GM19239 (cell line): Measurements from ENCODE around the gene IL3.
"Not testable (repeated sequence)": the region's sequence is repeated elsewhere in the genome, so short reads cannot be mapped to it uniquely, and the experiment has no call there.

ENCODE experiments used
- DNase-seq: peaks from one replicate; pipeline ENCODE4 v3.0.0; 2011; ENCODE audit warnings: low spot score; ENCODE audit not compliant: insufficient read length
- FAIRE-seq: peaks from 2 replicates; lab custom pipeline; 2011; peaks lifted over from hg19 to GRCh38; lab: Jason Lieb, UNC

The IL3 gene

DNA sequence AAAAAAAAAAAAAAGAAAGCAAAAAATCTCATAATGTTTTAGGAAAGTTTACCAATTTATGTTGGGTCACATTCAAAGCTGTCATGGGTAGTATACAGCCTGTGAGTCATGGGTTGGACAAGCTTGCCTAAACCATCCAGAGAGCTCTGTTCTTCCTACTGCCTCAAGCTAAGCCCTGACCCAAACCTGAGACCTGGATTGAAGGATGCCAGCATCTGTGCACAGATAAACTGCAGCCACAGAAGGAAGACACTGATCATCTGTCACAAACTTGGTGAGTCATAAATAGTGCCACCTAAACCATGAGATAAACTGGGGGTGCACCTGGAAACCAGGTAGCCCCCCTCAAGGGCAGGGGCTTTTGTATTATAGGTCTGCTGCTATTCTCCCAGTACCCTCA lies 44.1 kb downstream of the IL3 start:
- FAIRE-seq (no peak), DNase-seq (no peak)

DNA sequence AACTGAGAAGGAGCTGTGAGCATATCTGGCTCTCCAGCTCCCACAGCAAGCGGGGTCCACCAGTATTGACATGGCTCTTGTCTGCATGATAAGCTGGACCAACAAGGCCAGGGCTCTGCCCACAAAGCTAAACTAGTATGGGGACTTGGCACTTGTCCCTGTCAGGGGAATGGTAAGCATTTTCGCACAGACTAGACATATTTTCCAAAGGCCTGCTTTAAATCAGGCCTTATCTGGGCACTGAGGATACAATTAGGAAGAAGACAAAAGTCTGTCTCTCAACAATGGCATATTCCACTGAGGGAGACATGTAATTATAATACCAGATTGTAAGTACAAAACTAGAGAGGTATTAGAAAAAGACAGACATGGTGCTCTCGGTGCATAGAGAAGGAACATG lies 45.2 kb downstream of the IL3 start:
- DNase-seq (no peak), FAIRE-seq (no peak)

- not testable (repeated sequence) for FAIRE-seq, DNase-seq
Observed at GRCh38 chr5:132108495-132108894, 48.0 kb downstream of the IL3 start.

DNA sequence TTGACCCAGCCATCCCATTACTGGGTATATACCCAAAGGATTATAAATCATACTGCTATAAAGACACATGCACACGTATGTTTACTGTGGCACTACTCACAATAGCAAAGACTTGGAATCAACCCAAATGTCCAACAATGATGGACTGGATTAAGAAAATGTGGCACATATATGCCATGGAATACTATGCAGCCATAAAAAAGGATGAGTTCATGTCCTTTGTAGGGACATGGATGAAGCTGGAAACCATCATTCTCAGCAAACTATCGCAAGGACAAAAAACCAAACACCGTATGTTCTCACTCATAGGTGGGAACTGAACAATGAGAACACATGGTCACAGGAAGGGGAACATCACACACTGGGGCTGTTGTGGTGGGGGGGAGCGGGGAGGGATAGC lies 48.5 kb downstream of the IL3 start:
- DNase-seq, FAIRE-seq: not testable (repeated sequence)

GRCh38 chr5:132109494-132110053 lies 49.1 kb downstream of the IL3 start:
- DNase-seq (no peak), FAIRE-seq (no peak)

DNA sequence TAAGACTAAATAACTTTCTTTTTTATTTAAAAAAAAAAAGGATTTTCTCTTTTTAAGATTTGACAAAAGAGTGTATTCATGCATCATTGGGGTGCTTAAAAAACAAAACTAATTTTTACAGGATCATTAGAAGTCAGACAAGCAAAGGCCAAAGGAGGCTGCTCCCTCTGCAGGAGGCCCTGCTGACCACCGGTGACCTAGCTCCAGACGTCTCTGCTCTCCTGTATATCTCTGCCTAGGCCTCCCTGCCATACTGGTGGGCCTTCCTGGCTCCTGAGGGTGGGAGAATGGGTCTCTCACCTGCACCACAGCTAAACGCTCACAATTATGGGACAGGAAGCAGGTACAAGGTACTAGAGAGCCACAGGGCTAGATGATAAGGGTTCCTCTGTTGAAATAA lies 49.7 kb downstream of the IL3 start:
- FAIRE-seq (no peak), DNase-seq (no peak)

- DNase-seq: no peak
- FAIRE-seq: no peak
Observed at GRCh38 chr5:132110930-132111329, 50.5 kb downstream of the IL3 start.

DNA sequence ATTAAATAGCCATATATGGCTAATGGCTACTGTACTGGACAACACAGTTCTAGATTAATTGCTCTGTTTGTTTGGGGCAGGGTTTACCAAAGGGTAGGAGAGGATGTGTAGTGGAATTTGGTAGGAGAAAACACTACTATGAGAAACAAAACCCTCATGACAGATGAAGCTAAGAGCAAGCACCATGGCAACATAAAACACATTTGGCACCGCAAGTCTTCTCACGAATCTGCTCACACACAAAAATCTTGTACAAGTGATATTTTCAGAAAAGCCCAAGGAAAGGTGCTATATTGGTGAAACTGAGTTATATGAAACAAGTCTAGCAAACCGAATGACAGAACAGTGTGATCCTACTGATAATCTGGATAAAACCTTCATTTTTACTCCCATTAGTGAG lies 51.7 kb downstream of the IL3 start:
- DNase-seq (no peak), FAIRE-seq (no peak)
